Stimulated activated CD8-positive, alpha-beta memory T cell treated with anti-CD3 and anti-CD28 coated beads, Interleukin-12 subunit alpha, Interleukin-12 subunit beta, amount 100 ng/mL, for 24 hours (primary cell): ENCODE measurements around the gene SLC9A9.
"Not testable (repeated sequence)": the region's sequence is repeated elsewhere in the genome, so short reads cannot be mapped to it uniquely, and the experiment has no call there.

Experiments
- DNase-seq: peaks from one replicate; pipeline ENCODE4 v3.0.0-alpha.2; 2020; ENCODE audit errors: extremely low read depth

Gene SLC9A9

GRCh38 chr3:143286392-143287010 is 561.8 kb downstream of the SLC9A9 start:
- DNase-seq, result no peak

DNA sequence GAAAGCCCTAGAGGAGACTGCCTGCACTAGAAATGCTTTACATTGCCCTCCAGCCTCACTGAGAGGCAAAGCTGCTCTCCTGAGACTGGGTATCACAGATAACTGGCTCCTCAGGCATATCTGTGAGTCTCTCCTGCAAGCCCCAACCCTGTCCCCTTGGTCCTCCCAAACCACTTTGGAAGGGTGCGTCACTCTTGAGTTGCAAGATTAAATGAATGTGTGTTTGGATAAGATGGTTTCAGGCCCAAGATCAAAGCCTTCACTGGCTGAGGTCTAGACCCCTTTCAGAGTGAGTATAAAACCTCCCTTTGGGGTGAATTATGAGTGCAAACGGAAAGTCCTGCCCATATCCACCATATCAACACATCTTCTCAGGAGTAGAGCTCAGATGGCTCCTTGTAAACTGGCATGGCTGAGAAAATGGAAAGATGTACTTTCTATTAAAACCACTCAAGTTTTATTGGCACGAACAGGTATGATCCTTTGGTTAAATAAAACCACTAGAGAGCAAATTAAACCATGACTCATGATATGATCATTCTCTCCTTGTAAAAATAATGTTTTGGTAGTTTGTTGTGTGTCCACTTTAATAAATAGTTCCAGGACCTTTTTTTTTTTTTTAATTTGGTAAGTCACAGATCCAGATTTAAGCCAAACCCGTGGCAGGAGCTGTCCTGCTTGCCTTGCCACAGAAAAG is 564.7 kb downstream of the SLC9A9 start:
- no peak for DNase-seq

DNA sequence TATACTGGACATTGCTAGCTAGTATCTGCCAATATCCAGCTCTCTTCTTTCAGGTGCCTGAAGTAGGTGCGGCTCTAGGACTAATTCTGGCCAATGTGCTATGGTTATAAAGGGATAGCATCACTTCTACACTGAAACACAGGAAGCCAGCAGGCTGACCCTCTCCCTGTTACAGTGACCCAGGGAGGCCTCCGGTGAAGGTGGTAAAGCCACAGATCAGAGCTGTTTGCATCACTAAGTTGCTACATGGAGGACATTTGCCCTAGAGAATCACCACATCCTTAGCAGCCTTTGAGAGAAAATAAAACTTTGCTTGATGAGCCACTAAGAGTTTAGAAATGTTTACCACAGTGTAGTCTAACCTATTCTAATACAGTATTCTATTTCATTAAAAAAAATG is 567.3 kb downstream of the SLC9A9 start:
- no peak for DNase-seq

DNA sequence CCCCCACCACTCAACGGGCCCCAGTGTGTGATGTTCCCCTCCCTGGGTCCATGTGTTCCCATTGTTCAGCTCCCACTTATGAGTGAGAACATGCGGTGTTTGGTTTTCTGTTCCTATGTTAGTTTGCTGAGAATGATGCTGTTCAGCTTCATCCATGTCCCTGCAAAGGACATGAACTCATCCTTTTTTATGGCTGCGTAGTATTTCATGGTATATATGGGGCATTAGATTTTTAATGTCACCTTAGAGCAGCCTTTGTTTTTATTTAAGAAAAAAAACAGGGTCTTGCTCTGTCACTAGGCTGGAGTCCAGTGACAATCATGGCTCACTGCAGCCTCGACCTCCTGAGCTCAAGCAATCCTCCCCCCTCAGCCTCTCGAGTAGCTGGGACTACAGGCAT is 568.7 kb downstream of the SLC9A9 start:
- not testable (repeated sequence) for DNase-seq

- DNase-seq, result no peak
Observed at GRCh38 chr3:143278721-143279120, 569.5 kb downstream of the SLC9A9 start.

- DNase-seq, result no peak
Observed at GRCh38 chr3:143277531-143277930, 570.7 kb downstream of the SLC9A9 start.

GRCh38 chr3:143276592-143276991 is 571.7 kb downstream of the SLC9A9 start:
- no peak for DNase-seq

GRCh38 chr3:143273975-143274690 is 574.1 kb downstream of the SLC9A9 start:
- no peak for DNase-seq

DNA sequence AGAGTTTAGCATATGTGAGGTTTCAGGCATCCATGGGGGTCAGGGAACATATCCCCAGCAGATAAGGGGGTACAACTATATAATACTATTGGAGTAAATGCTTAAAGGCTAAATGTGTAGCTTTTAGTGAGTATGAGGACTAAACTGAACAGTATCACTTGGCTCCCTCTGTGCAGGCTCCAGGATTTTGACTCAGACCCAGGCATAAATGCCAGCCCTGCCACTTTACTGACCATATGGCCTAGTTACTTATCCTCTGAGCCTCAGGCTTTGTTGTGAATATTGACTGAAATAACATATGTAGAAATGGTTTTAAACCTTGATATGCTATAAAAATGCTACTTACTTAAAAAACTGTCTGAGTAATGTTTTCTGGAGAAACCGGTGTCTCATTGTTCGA is 577.1 kb downstream of the SLC9A9 start:
- DNase-seq, result no peak

DNA sequence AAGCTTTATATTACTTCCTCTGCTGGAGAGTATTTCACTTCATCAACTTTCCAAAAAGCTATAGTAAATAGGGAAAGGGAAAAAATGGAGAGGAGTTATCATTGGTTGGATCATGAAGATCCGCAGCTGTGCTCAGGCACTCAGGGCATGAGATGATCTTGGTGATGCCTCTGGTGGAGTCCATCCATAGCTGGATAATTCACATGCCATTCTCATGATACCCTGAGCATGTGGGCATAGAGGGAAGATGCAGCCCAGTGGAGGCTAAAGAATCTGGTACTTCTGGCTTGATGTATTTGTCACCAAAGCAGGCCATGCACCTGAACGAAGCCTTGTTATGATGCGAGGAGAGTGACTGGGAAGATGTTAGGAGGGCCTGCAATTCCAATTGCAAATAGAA is 578.5 kb downstream of the SLC9A9 start:
- no peak for DNase-seq

GRCh38 chr3:143267989-143268388 is 580.3 kb downstream of the SLC9A9 start:
- DNase-seq, result no peak

DNA sequence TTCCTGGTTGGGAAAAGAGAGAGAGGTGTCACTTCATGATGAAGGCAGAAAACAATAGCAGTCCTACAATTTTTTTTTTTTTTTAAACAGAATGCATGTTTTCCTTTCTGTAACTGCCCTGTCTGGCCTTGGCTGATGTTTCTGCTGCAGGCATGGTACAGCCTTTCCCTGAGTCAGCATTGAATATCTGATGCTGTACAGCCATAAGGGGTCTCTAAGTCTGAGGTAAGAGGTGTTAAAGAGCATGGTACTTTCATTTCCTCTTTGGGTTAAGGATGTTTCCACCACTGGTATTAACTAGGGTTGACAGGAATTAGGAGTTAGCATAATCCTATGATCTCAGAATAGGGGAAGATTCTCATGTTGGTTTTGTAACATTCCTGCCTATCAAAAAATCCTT is 581.3 kb downstream of the SLC9A9 start:
- no peak for DNase-seq

DNA sequence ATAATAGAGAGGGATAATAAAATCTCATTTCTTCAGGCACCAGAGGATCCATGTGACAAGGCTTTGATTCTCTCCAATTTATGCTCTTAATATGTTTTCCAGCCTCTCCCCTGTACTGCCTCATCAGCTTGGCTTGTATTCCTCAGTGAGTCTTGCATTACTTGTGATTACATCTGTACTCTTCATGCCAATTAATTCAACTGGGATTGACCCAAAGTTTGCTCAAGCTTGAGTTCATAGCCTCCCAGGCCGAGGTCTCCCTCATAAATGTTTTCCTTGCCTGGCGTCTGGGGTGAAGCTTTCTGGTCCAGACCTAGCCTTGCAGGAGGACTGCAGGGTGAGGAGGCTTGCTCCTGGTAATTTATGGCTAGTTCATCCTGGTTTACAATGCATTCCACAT is 581.8 kb downstream of the SLC9A9 start:
- no peak for DNase-seq

GRCh38 chr3:143265501-143266070 is 582.7 kb downstream of the SLC9A9 start:
- no peak for DNase-seq

DNA sequence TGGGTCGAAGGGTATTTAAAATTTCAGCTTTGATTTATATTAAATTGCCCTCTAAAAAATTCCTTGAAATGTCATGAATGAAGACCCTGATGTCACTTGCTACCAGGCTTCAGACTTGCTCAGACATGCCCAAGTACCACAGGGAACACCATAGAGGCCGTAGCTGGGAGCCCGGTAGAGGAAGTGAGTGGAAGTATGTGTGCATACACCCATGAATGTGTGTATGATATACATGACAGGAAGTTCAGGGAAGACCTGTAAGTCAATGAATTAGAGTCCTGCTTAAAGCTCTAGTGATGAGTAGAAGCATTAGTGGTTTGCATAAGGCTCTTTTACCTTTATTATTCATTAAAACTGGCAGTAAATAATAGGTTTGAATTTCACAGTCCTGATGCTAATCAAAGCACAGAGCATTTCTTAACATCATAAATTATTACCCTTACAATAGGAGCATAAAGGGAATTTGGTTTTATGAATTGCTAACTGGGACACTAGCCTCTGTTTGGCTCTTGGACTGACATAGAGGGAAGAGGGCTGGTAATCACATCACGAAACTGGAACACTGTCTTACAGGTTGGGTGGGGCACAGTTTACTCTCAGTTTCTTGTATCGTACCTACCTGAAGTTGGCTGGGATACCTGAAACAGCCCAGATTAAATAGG is 584.3 kb downstream of the SLC9A9 start:
- no peak for DNase-seq

DNA sequence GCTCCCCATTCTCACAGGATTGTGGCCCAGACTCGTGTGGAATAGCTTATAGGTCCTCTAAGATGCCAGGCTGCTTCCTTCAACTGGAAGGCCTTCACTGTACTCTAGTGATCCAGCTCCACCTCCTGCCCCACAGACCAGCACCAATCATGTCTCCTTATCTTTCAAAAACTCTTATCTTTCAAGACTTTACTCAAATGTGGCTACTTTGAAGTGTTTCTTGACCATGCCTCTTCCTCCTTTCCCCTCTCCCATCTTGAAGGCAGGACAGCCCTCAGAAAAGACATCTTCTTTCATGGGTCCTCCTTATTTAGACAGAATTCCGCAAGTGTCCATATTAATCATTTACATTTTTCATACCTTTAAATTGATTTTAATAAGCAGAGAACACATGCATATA is 586.4 kb downstream of the SLC9A9 start:
- no peak for DNase-seq

DNA sequence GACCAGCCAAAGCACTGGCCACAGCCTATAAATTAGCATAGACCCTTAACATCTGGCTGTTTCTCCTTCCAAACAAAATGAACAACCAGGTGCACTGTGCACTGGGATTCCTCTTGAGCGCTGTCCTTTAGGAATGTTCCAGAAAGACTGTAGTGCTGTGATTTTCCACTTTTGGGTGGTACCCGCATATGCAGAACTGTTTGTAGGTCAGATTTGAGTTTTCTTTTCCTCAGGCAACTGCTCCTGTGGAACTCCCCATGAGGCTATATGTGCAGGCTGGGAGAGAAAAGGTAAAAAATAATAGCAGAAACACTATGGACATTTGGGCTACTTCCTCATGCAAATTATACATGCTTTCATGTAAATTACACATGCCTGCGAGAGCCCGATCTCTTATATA is 589.6 kb downstream of the SLC9A9 start:
- no peak for DNase-seq

DNA sequence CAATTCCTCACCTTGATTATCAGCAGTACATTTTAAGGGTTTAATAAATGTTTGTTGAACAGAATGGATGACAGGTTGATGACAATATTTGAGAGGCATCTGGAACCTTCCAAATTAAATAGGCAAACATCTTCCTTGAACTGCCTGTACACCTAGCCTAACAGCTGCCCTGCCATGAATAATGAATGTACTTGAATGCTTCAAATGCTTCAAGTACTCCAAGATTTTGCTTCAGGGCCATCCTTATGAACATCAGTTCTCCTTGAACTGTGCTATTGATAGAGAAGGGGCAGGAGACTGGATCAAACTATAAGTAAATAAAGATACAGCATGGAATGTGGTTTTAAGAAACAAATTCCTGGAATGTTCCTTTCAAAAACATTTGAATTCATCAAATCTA is 591.9 kb downstream of the SLC9A9 start:
- no peak for DNase-seq

- no peak for DNase-seq
Observed at GRCh38 chr3:143255739-143256138, 592.5 kb downstream of the SLC9A9 start.

GRCh38 chr3:143252931-143253330 is 595.3 kb downstream of the SLC9A9 start:
- no peak for DNase-seq

DNA sequence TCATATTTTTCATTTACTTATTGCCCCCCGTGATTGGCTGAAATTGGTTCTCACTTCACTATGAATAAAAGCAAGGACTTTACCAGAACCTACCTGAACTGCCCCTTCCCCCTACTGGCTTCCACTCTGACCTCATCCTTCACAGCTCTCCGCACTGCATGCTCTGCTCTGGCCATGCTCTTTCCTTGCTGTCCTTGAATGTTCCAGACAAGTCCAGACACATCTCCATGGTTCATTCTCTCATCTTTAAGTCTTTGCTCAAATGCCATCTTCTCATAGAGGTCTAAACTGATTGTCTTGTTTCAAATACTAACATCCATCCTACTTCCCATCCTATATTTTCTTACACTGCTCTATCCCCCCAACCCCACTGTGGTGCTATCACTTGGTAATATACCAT is 599.3 kb downstream of the SLC9A9 start:
- no peak for DNase-seq

GRCh38 chr3:143247073-143247472 is 601.2 kb downstream of the SLC9A9 start:
- DNase-seq, result no peak
